HG03025 (cell line): ENCODE results near the gene L3MBTL2.
"Not testable (repeated sequence)": the region's sequence is repeated elsewhere in the genome, so short reads cannot be mapped to it uniquely, and the experiment has no call there.

Source experiments
- ATAC-seq: cut with Tn5 transposase; IDR thresholded peaks from one replicate; pipeline ENCODE4 v1.9.1; 2021; ENCODE audit warnings: mild to moderate bottlenecking, moderate library complexity; ENCODE audit not compliant: unreplicated experiment, low FRiP score

Gene L3MBTL2

GRCh38 chr22:41239443-41240128 is 34.5 kb downstream of the L3MBTL2 start:
- ATAC-seq = no peak

GRCh38 chr22:41240377-41241132 is 35.4 kb downstream of the L3MBTL2 start, which contains the start of gene CHADL:
Gene CHADL (minus strand): TSS chr22:41240931. CDS start chr22:41240881, 50 bp downstream.
- ATAC-seq = no peak

GRCh38 chr22:41241133-41241676 is 36.1 kb downstream of the L3MBTL2 start:
- no peak for ATAC-seq

- ATAC-seq = no peak
These were observed 37.4 kb downstream of the L3MBTL2 start for GRCh38 chr22:41242396-41243117.

- no peak for ATAC-seq
These were observed 38.2 kb downstream of the L3MBTL2 start for GRCh38 chr22:41243361-41243760.

GRCh38 chr22:41245917-41246499 is 40.9 kb downstream of the L3MBTL2 start:
- no peak for ATAC-seq

GRCh38 chr22:41247703-41248102 is 42.6 kb downstream of the L3MBTL2 start:
- ATAC-seq = no peak

GRCh38 chr22:41248314-41248713 is 43.2 kb downstream of the L3MBTL2 start:
- ATAC-seq = no peak

GRCh38 chr22:41248758-41249157 is 43.6 kb downstream of the L3MBTL2 start:
- ATAC-seq = no peak

- no peak for ATAC-seq
These were observed 44.3 kb downstream of the L3MBTL2 start for GRCh38 chr22:41249442-41249841.

- ATAC-seq = no peak
These were observed 45.0 kb downstream of the L3MBTL2 start for GRCh38 chr22:41250127-41250526.

GRCh38 chr22:41252365-41252764 is 47.3 kb downstream of the L3MBTL2 start:
- ATAC-seq = no peak

- no peak for ATAC-seq
These were observed 49.1 kb downstream of the L3MBTL2 start for GRCh38 chr22:41254230-41254629.

- ATAC-seq = no peak
These were observed 51.4 kb downstream of the L3MBTL2 start for GRCh38 chr22:41256254-41257253.

GRCh38 chr22:41257696-41258095 is 52.6 kb downstream of the L3MBTL2 start:
- no peak for ATAC-seq

- ATAC-seq = not testable (repeated sequence)
These were observed 54.6 kb downstream of the L3MBTL2 start for GRCh38 chr22:41259756-41260155.

- no peak for ATAC-seq
These were observed 55.8 kb downstream of the L3MBTL2 start for GRCh38 chr22:41260871-41261270.

- no peak for ATAC-seq
These were observed 56.6 kb downstream of the L3MBTL2 start for GRCh38 chr22:41261541-41262249.
